HepG2 (cell line): ENCODE results near the gene ZDHHC18. TPM values are rescaled to one million over a fixed set of nuclear protein-coding genes. Genes with fewer than 3 reads are reported as not detected.

ENCODE experiments used
- CBFB ChIP-seq: sonication (generic); formaldehyde crosslinking; IDR thresholded peaks from 2 replicates; pipeline ENCODE4 v1.4.0; 2020; ENCODE audit warnings: missing genetic modification reagents
- FOXC1 ChIP-seq: sonication (generic); formaldehyde crosslinking; IDR thresholded peaks from 2 replicates; pipeline ENCODE4 v1.8.0; 2022; ENCODE audit warnings: mild to moderate bottlenecking, missing genetic modification reagents, borderline replicate concordance
- KLF13 ChIP-seq: sonication (generic); formaldehyde crosslinking; IDR thresholded peaks from 2 replicates; pipeline ENCODE4 v1.4.0; 2020; ENCODE audit warnings: mild to moderate bottlenecking, missing genetic modification reagents
- NFE2L1 ChIP-seq: sonication (generic); formaldehyde crosslinking; IDR thresholded peaks from 2 replicates; pipeline ENCODE4 v1.4.0; 2020; ENCODE audit warnings: missing genetic modification reagents, mild to moderate bottlenecking, borderline replicate concordance
- NFKB2 ChIP-seq: sonication (generic); formaldehyde crosslinking; IDR thresholded peaks from 2 replicates; pipeline ENCODE4 v1.4.0; 2020; ENCODE audit warnings: missing genetic modification reagents, borderline replicate concordance
- NFRKB ChIP-seq: fragments of 450-650 bp; IDR thresholded peaks from 2 replicates; pipeline ENCODE4 v1.6.1; 2017
- NR2F2 ChIP-seq: IDR thresholded peaks from 2 replicates; pipeline ENCODE4 v1.6.1; 2012; ENCODE audit warnings: low read depth, inconsistent platforms, borderline replicate concordance
- PAX8 ChIP-seq: sonication (generic); formaldehyde crosslinking; IDR thresholded peaks from 2 replicates; pipeline ENCODE4 v1.8.0; 2022; ENCODE audit warnings: mild to moderate bottlenecking, missing genetic modification reagents, borderline replicate concordance
- POGZ ChIP-seq: sonication (generic); formaldehyde crosslinking; IDR thresholded peaks from 2 replicates; pipeline ENCODE4 v1.4.0; 2020; ENCODE audit warnings: mild to moderate bottlenecking, missing genetic modification reagents
- POLR2AphosphoS5 ChIP-seq: IDR thresholded peaks from 2 replicates; pipeline ENCODE4 v1.6.1; 2012; ENCODE audit warnings: low read depth, low read length
- SPEN ChIP-seq: sonication (generic); formaldehyde crosslinking; IDR thresholded peaks from 2 replicates; pipeline ENCODE4 v1.5.1; 2020; ENCODE audit warnings: low read depth, mild to moderate bottlenecking, missing genetic modification reagents
- ZNF891 ChIP-seq: sonication (generic); formaldehyde crosslinking; IDR thresholded peaks from 2 replicates; pipeline ENCODE4 v1.5.0; 2020; ENCODE audit warnings: mild to moderate bottlenecking, missing genetic modification reagents
- ZSCAN21 ChIP-seq: sonication (generic); formaldehyde crosslinking; IDR thresholded peaks from 2 replicates; pipeline ENCODE4 v1.8.0; 2022; ENCODE audit warnings: mild to moderate bottlenecking, missing genetic modification reagents, moderate library complexity, borderline replicate concordance
- polyA plus RNA-seq, 8 experiments: library from polyadenylated mRNA; depleted of rRNA in 3 of 8; stranded (reverse) in 7 of 8; unstranded in 1 of 8; fragments of >200 nt; fragmentation: Illumina TruSeq in 4 of 8; extraction: Trizol in 4 of 8; gene quantifications; 2 replicates each; pipeline versions ENCODE4 v1.2.1 to v1.2.3, GENCODE V29; 2011 to 2016; ENCODE audit warnings: low read depth in 4 of 8, missing spikeins in 1 of 8, mixed read lengths in 1 of 8; ENCODE audit not compliant: insufficient read depth in 1 of 8
- total RNA-seq, 5 experiments: library from RNA; depleted of rRNA; stranded (reverse); fragments of >200 nt; fragmentation: Illumina TruSeq; extraction: Trizol; gene quantifications; 2 replicates each; pipeline ENCODE4 v1.2.3, GENCODE V29; 2016; ENCODE audit warnings: low read depth in 1 of 5
- TF ChIP-seq, protein P1 (sequence below): sonication (generic); formaldehyde crosslinking; IDR thresholded peaks from 2 replicates; pipeline ENCODE4 v1.9.0; 2021; ENCODE audit warnings: mild to moderate bottlenecking, missing genetic modification reagents
- TF ChIP-seq, protein P2 (sequence below): sonication (generic); formaldehyde crosslinking; IDR thresholded peaks from 2 replicates; pipeline ENCODE4 v1.5.0; 2020; ENCODE audit warnings: mild to moderate bottlenecking, missing genetic modification reagents

Gene ZDHHC18
- total and polyA plus RNA-seq, 2 of the 13 experiments (the other 11 are each of a cell fraction or from before 2014, with no cell fraction given) = 13.2 to 35.3 TPM

- TF ChIP-seq FOXC1 (CRISPR knock-in tag) = peak; percentile 67; the same call in 1 of the 2 replicates
- peak; percentile 93 for TF ChIP-seq SPEN (CRISPR knock-in tag)
- TF ChIP-seq POLR2AphosphoS5 = peak; percentile 95
- TF ChIP-seq NFE2L1 (CRISPR knock-in tag) = no peak
- TF ChIP-seq, protein P1, sequence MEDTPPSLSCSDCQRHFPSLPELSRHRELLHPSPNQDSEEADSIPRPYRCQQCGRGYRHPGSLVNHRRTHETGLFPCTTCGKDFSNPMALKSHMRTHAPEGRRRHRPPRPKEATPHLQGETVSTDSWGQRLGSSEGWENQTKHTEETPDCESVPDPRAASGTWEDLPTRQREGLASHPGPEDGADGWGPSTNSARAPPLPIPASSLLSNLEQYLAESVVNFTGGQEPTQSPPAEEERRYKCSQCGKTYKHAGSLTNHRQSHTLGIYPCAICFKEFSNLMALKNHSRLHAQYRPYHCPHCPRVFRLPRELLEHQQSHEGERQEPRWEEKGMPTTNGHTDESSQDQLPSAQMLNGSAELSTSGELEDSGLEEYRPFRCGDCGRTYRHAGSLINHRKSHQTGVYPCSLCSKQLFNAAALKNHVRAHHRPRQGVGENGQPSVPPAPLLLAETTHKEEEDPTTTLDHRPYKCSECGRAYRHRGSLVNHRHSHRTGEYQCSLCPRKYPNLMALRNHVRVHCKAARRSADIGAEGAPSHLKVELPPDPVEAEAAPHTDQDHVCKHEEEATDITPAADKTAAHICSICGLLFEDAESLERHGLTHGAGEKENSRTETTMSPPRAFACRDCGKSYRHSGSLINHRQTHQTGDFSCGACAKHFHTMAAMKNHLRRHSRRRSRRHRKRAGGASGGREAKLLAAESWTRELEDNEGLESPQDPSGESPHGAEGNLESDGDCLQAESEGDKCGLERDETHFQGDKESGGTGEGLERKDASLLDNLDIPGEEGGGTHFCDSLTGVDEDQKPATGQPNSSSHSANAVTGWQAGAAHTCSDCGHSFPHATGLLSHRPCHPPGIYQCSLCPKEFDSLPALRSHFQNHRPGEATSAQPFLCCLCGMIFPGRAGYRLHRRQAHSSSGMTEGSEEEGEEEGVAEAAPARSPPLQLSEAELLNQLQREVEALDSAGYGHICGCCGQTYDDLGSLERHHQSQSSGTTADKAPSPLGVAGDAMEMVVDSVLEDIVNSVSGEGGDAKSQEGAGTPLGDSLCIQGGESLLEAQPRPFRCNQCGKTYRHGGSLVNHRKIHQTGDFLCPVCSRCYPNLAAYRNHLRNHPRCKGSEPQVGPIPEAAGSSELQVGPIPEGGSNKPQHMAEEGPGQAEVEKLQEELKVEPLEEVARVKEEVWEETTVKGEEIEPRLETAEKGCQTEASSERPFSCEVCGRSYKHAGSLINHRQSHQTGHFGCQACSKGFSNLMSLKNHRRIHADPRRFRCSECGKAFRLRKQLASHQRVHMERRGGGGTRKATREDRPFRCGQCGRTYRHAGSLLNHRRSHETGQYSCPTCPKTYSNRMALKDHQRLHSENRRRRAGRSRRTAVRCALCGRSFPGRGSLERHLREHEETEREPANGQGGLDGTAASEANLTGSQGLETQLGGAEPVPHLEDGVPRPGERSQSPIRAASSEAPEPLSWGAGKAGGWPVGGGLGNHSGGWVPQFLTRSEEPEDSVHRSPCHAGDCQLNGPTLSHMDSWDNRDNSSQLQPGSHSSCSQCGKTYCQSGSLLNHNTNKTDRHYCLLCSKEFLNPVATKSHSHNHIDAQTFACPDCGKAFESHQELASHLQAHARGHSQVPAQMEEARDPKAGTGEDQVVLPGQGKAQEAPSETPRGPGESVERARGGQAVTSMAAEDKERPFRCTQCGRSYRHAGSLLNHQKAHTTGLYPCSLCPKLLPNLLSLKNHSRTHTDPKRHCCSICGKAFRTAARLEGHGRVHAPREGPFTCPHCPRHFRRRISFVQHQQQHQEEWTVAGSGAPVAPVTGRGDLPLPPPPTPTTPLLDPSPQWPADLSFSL (CRISPR knock-in tag) = no peak
- 0 out of 2 replicates have a peak, but pooled peaks have one; percentile 68 for TF ChIP-seq KLF13 (CRISPR knock-in tag)
- TF ChIP-seq PAX8 (CRISPR knock-in tag) = no peak
- TF ChIP-seq ZSCAN21 = no peak
- TF ChIP-seq ZNF891 (CRISPR knock-in tag) = peak; percentile 76; the same call in 1 of the 2 replicates
- TF ChIP-seq CBFB (CRISPR knock-in tag) = no peak
- TF ChIP-seq, protein P2, sequence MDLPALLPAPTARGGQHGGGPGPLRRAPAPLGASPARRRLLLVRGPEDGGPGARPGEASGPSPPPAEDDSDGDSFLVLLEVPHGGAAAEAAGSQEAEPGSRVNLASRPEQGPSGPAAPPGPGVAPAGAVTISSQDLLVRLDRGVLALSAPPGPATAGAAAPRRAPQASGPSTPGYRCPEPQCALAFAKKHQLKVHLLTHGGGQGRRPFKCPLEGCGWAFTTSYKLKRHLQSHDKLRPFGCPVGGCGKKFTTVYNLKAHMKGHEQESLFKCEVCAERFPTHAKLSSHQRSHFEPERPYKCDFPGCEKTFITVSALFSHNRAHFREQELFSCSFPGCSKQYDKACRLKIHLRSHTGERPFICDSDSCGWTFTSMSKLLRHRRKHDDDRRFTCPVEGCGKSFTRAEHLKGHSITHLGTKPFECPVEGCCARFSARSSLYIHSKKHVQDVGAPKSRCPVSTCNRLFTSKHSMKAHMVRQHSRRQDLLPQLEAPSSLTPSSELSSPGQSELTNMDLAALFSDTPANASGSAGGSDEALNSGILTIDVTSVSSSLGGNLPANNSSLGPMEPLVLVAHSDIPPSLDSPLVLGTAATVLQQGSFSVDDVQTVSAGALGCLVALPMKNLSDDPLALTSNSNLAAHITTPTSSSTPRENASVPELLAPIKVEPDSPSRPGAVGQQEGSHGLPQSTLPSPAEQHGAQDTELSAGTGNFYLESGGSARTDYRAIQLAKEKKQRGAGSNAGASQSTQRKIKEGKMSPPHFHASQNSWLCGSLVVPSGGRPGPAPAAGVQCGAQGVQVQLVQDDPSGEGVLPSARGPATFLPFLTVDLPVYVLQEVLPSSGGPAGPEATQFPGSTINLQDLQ = no peak
- peak; percentile 58 for TF ChIP-seq POGZ (CRISPR knock-in tag)
- peak; percentile 74; the same call in 1 of the 2 replicates for TF ChIP-seq NFKB2 (CRISPR knock-in tag)
- TF ChIP-seq NR2F2 = 0 out of 2 replicates have a peak, but pooled peaks have one; percentile 26
- peak; percentile 77 for TF ChIP-seq NFRKB
These were observed 73.7 kb downstream of the ZDHHC18 start, which contains the start of gene GPATCH3 (continued) for GRCh38 chr1:26900001-26900814.
